H1 (cell line): ENCODE data around the gene SERPINE2. TPM values are rescaled to one million over a fixed set of nuclear protein-coding genes. Genes with fewer than 3 reads are reported as not detected.

ENCODE experiments used
- CTCF ChIA-PET: fragments of 300-600 bp; sonication (Branson Sonifier 250); formaldehyde crosslinking; loops from one replicate; lab custom pipeline; 2021; ENCODE audit not compliant: partially characterized antibody; lab: Charles Lee
- POLR2A ChIA-PET: fragments of 300-600 bp; sonication (Branson Sonifier 250); formaldehyde crosslinking; loops from one replicate; lab custom pipeline; 2021; ENCODE audit warnings: inconsistent platforms; ENCODE audit not compliant: partially characterized antibody; lab: Charles Lee
- DNase-seq, 2 experiments: peaks; one replicate each; pipeline versions ENCODE4 v3.0.0 to v3.0.0-alpha.2; 2010 to 2022; ENCODE audit warnings: low spot score in 2 of 2, low read depth in 1 of 2, mixed read lengths in 1 of 2
- FAIRE-seq: peaks from 2 replicates; lab custom pipeline; 2011; peaks lifted over from hg19 to GRCh38; lab: Jason Lieb, UNC
- H2AFZ ChIP-seq: 2 replicates; pipeline ENCODE4 v1.8.1; 2012; ENCODE audit warnings: low read length, inconsistent platforms
- H2AK5ac ChIP-seq: 2 replicates; pipeline ENCODE4 v1.6.1; 2013; ENCODE audit warnings: low read depth, low read length
- H2BK120ac ChIP-seq: replicated peaks from 2 replicates; pipeline ENCODE3; 2013; ENCODE audit warnings: low read depth, low read length, inconsistent platforms
- H2BK12ac ChIP-seq: 2 replicates; pipeline ENCODE4 v1.6.1; 2013; ENCODE audit warnings: low read depth, low read length
- H2BK15ac ChIP-seq: 2 replicates; pipeline ENCODE4 v1.6.1; 2013; ENCODE audit warnings: low read length
- H2BK20ac ChIP-seq: 2 replicates; pipeline ENCODE4 v1.6.1; 2013; ENCODE audit warnings: low read length
- H2BK5ac ChIP-seq: 2 replicates; pipeline ENCODE4 v1.6.1; 2013; ENCODE audit warnings: low read depth, low read length
- H3K14ac ChIP-seq: 2 replicates; pipeline ENCODE4 v1.6.1; 2013; ENCODE audit warnings: inconsistent platforms; ENCODE audit not compliant: insufficient read length
- H3K18ac ChIP-seq: 2 replicates; pipeline ENCODE4 v1.6.1; 2013; ENCODE audit warnings: low read length; ENCODE audit errors: extremely low read depth
- H3K23ac ChIP-seq: 2 replicates; pipeline ENCODE4 v1.6.1; 2013; ENCODE audit warnings: inconsistent platforms; ENCODE audit not compliant: insufficient read length
- H3K23me2 ChIP-seq: 2 replicates; pipeline ENCODE4 v1.6.1; 2013; ENCODE audit warnings: low read depth, low read length
- H3K27ac ChIP-seq: 2 replicates; pipeline ENCODE4 v1.6.1; 2011; ENCODE audit warnings: low read depth, low read length, inconsistent platforms
- H3K27me3 ChIP-seq, 4 experiments: replicated peaks in 1 of 4; 1 replicate in 1 of 4; 2 replicates in 3 of 4; pipeline versions ENCODE4 v1.6.1 to v1.8.1; 2011 to 2013; ENCODE audit warnings: low read length in 3 of 4, mild to moderate bottlenecking in 3 of 4, inconsistent platforms in 2 of 4, mixed read lengths in 2 of 4, moderate library complexity in 1 of 4; ENCODE audit not compliant: control insufficient read depth in 3 of 4, insufficient read depth in 3 of 4; ENCODE audit errors: extremely low read depth in 1 of 4
- H3K36me3 ChIP-seq, 4 experiments: 2 replicates each; pipeline versions ENCODE4 v1.6.1 to v1.8.1; 2011 to 2013; ENCODE audit warnings: mild to moderate bottlenecking in 4 of 4, low read length in 3 of 4, moderate library complexity in 2 of 4, control low read depth in 1 of 4, inconsistent platforms in 1 of 4; ENCODE audit not compliant: insufficient read depth in 4 of 4, control insufficient read depth in 2 of 4
- H3K4ac ChIP-seq: replicated peaks from 2 replicates; pipeline ENCODE3; 2013; ENCODE audit warnings: low read length, low read depth, mixed read lengths, inconsistent platforms; ENCODE audit not compliant: insufficient read length
- H3K4me1 ChIP-seq, 4 experiments: replicated peaks in 1 of 4; 1 replicate in 1 of 4; 2 replicates in 3 of 4; pipeline versions ENCODE4 v1.6.1 to v1.8.1; 2011 to 2013; ENCODE audit warnings: low read length in 3 of 4, inconsistent platforms in 2 of 4, mixed read lengths in 1 of 4; ENCODE audit not compliant: insufficient read depth in 4 of 4, control insufficient read depth in 3 of 4
- H3K4me2 ChIP-seq, 2 experiments: 2 replicates each; pipeline versions ENCODE4 v1.6.1 to v1.8.1; 2011 to 2013; ENCODE audit warnings: low read depth in 2 of 2, low read length in 2 of 2, control low read depth in 1 of 2, inconsistent platforms in 1 of 2, mild to moderate bottlenecking in 1 of 2; ENCODE audit not compliant: insufficient read depth in 1 of 2
- H3K4me3 ChIP-seq, 4 experiments: fragments of 200-600, 300-600 bp in 1 of 4; sonication (generic), shearing (Covaris generic), sonication (Bioruptor Twin) in 1 of 4; 2 replicates each; pipeline versions ENCODE4 v1.5.1 to v1.8.1; 2011 to 2016; ENCODE audit warnings: low read length in 4 of 4, low read depth in 3 of 4, control low read depth in 2 of 4, inconsistent platforms in 2 of 4, mild to moderate bottlenecking in 2 of 4, mixed read lengths in 1 of 4, moderate library complexity in 1 of 4; ENCODE audit not compliant: insufficient read depth in 2 of 4; ENCODE audit errors: extremely low read depth in 1 of 4
- H3K56ac ChIP-seq: replicated peaks from 2 replicates; pipeline ENCODE3; 2013; ENCODE audit warnings: low read depth, mild to moderate bottlenecking, mixed read lengths, low read length, inconsistent platforms; ENCODE audit not compliant: insufficient read length
- H3K79me1 ChIP-seq: 2 replicates; pipeline ENCODE4 v1.6.1; 2013; ENCODE audit warnings: low read depth, low read length, control low read depth
- H3K79me2 ChIP-seq, 2 experiments: 2 replicates each; pipeline versions ENCODE4 v1.6.1 to v1.8.1; 2012 to 2013; ENCODE audit warnings: low read length in 2 of 2, mild to moderate bottlenecking in 2 of 2, inconsistent platforms in 1 of 2; ENCODE audit not compliant: insufficient read depth in 2 of 2, control insufficient read depth in 1 of 2
- H3K9ac ChIP-seq, 4 experiments: replicated peaks in 1 of 4; 1 replicate in 1 of 4; 2 replicates in 3 of 4; pipeline versions ENCODE4 v1.6.1 to v1.8.1; 2011 to 2013; ENCODE audit warnings: low read depth in 3 of 4, low read length in 3 of 4, control low read depth in 2 of 4, mild to moderate bottlenecking in 2 of 4, moderate library complexity in 2 of 4, inconsistent platforms in 1 of 4; ENCODE audit errors: extremely low read depth in 1 of 4
- H3K9me3 ChIP-seq, 2 experiments: 2 replicates each; pipeline versions ENCODE4 v1.6.1 to v1.8.1; 2012 to 2013; ENCODE audit warnings: mild to moderate bottlenecking in 2 of 2, moderate library complexity in 2 of 2, control low read depth in 1 of 2, inconsistent platforms in 1 of 2, low read depth in 1 of 2, low read length in 1 of 2, mixed read lengths in 1 of 2; ENCODE audit not compliant: insufficient read depth in 2 of 2
- H4K20me1 ChIP-seq, 2 experiments: replicated peaks in 1 of 2; 2 replicates each; pipeline versions ENCODE3 to v1.8.1; 2011 to 2013; ENCODE audit warnings: inconsistent platforms in 2 of 2, low read length in 2 of 2, mild to moderate bottlenecking in 1 of 2; ENCODE audit not compliant: insufficient read depth in 2 of 2, control insufficient read depth in 1 of 2
- H4K5ac ChIP-seq: 2 replicates; pipeline ENCODE4 v1.6.1; 2013; ENCODE audit warnings: low read length, low read depth, mixed read lengths, inconsistent platforms; ENCODE audit not compliant: insufficient read length
- H4K8ac ChIP-seq: 2 replicates; pipeline ENCODE4 v1.8.0; 2013; ENCODE audit warnings: mild to moderate bottlenecking, moderate library complexity, low read length, inconsistent platforms; ENCODE audit not compliant: insufficient read depth; ENCODE audit errors: extremely low read depth
- H4K91ac ChIP-seq: replicated peaks from 2 replicates; pipeline ENCODE3; 2013; ENCODE audit warnings: low read length, mixed read lengths, inconsistent platforms; ENCODE audit not compliant: insufficient read length
- ATF2 ChIP-seq: IDR thresholded peaks from 2 replicates; pipeline ENCODE4 v1.6.1; 2012; ENCODE audit warnings: low read length, inconsistent platforms
- KDM1A ChIP-seq: fragments of 200-600, 300-600 bp; sonication (generic); IDR thresholded peaks from 2 replicates; pipeline ENCODE4 v1.7.1; 2016; ENCODE audit warnings: mild to moderate bottlenecking, low read length, borderline replicate concordance
- POLR2A ChIP-seq, 2 experiments: IDR thresholded peaks; 1 replicate in 1 of 2; 2 replicates in 1 of 2; pipeline ENCODE4 v1.6.1; 2011; ENCODE audit warnings: low read depth in 2 of 2, low read length in 2 of 2, mild to moderate bottlenecking in 2 of 2; ENCODE audit errors: control extremely low read depth in 1 of 2
- RFX5 ChIP-seq: IDR thresholded peaks from 2 replicates; pipeline ENCODE4 v1.6.1; 2011; ENCODE audit warnings: low read depth, low read length, improper control_type of control experiment, borderline replicate concordance
- WGBS, 2 experiments: shearing (Covaris generic) in 1 of 2; methylation state at CpG; one replicate each; pipeline versions ENCODE4 v1.1.6 to v1.1.7; 2013 to 2015; ENCODE audit warnings: low lambda C conversion rate in 2 of 2, mixed read lengths in 2 of 2, inconsistent platforms in 1 of 2, low coverage in 1 of 2, missing lambda C conversion rate in 1 of 2; ENCODE audit not compliant: insufficient replicate concordance in 2 of 2, insufficient coverage in 1 of 2, insufficient read length in 1 of 2; ENCODE audit errors: extremely low coverage in 1 of 2, missing lambda C conversion rate in 1 of 2; 5-methylcytosine and 5-hydroxymethylcytosine counted together
- polyA plus RNA-seq, 7 experiments: library from polyadenylated mRNA; depleted of rRNA in 3 of 7; stranded (reverse) in 5 of 7; unstranded in 2 of 7; fragments of >200 nt in 5 of 7; fragments of 200-250 nt in 2 of 7; gene quantifications; 1 replicate in 5 of 7; 2 replicates in 1 of 7; 4 replicates in 1 of 7; pipeline versions ENCODE4 v1.2.1 to v1.2.3, GENCODE V29; 2011 to 2013; ENCODE audit warnings: missing spikeins in 2 of 7, mixed read lengths in 2 of 7
- total RNA-seq: library from RNA; stranded (reverse); fragmentation: NEBNext Ultra II Directional; extraction: Animal tissue kit (Norgen Biotek cat#: 25700); gene quantifications from 2 replicates; pipeline ENCODE4 v1.2.1, GENCODE V29; 2021
- TF ChIP-seq, protein P1 (sequence below): IDR thresholded peaks from 2 replicates; pipeline ENCODE4 v1.6.1; 2011; ENCODE audit warnings: low read depth, mild to moderate bottlenecking, low read length; ENCODE audit not compliant: insufficient read depth

The SERPINE2 gene
- total and polyA plus RNA-seq, 2 of the 8 experiments (the other 6 are each of a cell fraction or from before 2014, with no cell fraction given), result 26.2 to 76.0 TPM

GRCh38 chr2:223981241-223981640 is 57.8 kb downstream of the SERPINE2 start:
- no peaks in the 10 kb centered on the region for H3K23me2 ChIP-seq
- no peak for FAIRE-seq
- no peak for TF ChIP-seq POLR2A (IDR thresholded peaks at IDR 0.05; ENCODE audit: control extremely low read depth in 1 of 2, low read depth in 2 of 2, low read length in 2 of 2)
- no peak for TF ChIP-seq RFX5
- TF ChIP-seq KDM1A, result no peak
- TF ChIP-seq, protein P1, sequence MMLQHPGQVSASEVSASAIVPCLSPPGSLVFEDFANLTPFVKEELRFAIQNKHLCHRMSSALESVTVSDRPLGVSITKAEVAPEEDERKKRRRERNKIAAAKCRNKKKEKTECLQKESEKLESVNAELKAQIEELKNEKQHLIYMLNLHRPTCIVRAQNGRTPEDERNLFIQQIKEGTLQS, result no peak
- no peak for TF ChIP-seq ATF2
- no peak overlapping the region for H3K4ac ChIP-seq
- no peak overlapping the region for H2AK5ac ChIP-seq
- H3K23ac ChIP-seq, result no peak overlapping the region
- no peaks in the 10 kb centered on the region for H3K79me2 ChIP-seq
- DNase-seq, result no peak
- H3K79me1 ChIP-seq, result no peaks in the 10 kb centered on the region
- H3K4me1 ChIP-seq, result no peaks in the 10 kb centered on the region
- no peak overlapping the region for H2BK5ac ChIP-seq
- no peak overlapping the region for H3K56ac ChIP-seq
- H3K27ac ChIP-seq, result no peak overlapping the region
- ChIA-PET CTCF (interaction anchor here (1.0 to 18.2 kb wide), 6 partner anchors 11 to 901 kb away, joined by 3 to 282 read pairs (median 27); no protein-coding TSS in a partner anchor), POLR2A (no interaction called here)
- H3K36me3 ChIP-seq, result peaks cover 3 to 20% (median 13%) of the 10 kb centered on the region in 4 experiments; a peak in 7 of 8 replicates
- H2BK15ac ChIP-seq, result no peak overlapping the region
- H3K4me2 ChIP-seq, result no peak overlapping the region
- H2BK12ac ChIP-seq, result no peak overlapping the region
- no peaks in the 10 kb centered on the region for H4K20me1 ChIP-seq
- no peak overlapping the region for H3K4me3 ChIP-seq
- no peak overlapping the region for H2BK20ac ChIP-seq
- no peak overlapping the region for H4K8ac ChIP-seq
- H4K91ac ChIP-seq, result no peak overlapping the region
- no peaks in the 10 kb centered on the region for H3K9me3 ChIP-seq
- H4K5ac ChIP-seq, result no peak overlapping the region
- no peak overlapping the region for H3K18ac ChIP-seq
- no peak overlapping the region for H3K9ac ChIP-seq
- H3K27me3 ChIP-seq, result peaks cover 0 to 1% (median 0%) of the 10 kb centered on the region in 4 experiments; a peak in 1 of 7 replicates
- H3K14ac ChIP-seq, result no peak overlapping the region
- H2AFZ ChIP-seq, result no peak overlapping the region
- 86% methylated on average over 1 of the region's 1 CpG; no CpG with 5 or more reads in 1 of the 2 experiments for WGBS, 2 experiments
- no peak overlapping the region for H2BK120ac ChIP-seq
